CD4-positive, alpha-beta T cell treated with Interleukin-6 at 100 ng/mL for 8 hours (primary cell): ENCODE data around the gene SARDH.
"Not testable (repeated sequence)": the region's sequence is repeated elsewhere in the genome, so short reads cannot be mapped to it uniquely, and the experiment has no call there.

Source experiments
- DNase-seq: peaks from one replicate; pipeline ENCODE4 v3.0.0-alpha.2; 2020; ENCODE audit warnings: mixed read lengths, low spot score

The SARDH gene

DNA sequence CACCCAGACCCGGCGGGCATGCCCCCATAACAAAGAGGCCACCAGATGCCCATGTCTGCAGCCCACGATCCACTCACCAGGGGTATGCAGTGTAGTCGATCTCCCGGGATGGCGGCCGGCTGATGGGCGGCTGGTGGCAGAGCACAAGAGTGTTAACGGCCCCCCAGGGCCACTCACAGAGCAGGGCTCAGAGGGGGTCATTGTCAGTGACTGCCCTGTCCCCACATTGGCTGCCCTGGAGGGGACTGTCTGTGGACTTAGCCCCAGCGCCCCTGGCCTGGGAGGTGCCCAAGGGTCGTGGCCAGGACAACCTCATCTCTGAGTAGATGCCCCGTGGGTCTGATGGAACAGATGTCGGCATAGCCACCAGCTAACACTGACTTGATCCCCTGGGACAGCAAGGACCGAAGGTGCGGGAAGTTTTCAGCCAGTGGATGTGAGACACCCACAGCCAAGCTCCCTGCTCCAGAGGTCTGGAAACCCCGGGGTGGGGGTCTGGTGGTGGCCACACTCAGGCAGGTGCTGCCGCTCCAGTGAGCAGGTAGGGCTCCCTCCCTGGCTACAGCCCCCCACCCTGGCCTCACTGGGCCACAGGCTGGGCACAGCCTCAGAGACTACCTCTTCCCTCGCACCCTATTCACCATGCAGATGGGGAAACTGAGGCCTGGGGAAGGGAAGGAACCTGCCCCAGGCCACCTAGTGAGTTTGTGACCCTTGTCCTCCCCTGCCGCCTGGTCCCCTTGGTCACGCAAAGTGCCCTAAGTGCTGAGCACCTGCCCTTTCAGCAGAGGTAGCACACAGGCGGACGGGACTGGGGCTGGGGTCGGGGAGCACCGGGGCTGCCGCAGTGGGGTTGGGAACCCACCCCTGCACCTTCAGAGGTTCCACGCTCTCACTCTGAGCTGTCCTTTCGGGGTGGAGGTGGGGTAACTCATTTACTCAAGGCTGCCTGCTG lies 38.1 kb upstream of the SARDH start:
- DNase-seq: no peak

DNA sequence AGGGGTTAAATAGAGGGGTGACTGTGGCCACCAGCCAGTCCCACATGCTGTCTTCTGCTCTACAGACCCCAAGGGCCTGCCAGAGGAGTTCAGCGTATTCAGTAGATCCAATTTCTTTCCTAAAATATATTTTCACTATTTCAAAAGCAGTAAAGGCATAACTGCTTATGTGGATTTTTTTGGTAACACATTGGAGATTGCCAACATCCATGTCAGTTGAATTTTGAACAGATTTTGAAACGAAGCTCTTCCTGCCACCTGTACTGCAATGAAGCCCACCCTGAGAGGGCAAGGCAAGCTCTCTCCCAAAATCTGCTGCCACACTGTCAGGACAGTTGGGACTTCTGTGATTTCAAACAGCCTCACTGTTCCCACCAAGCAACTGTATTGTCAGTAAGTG lies 37.1 kb upstream of the SARDH start:
- no peak for DNase-seq

DNA sequence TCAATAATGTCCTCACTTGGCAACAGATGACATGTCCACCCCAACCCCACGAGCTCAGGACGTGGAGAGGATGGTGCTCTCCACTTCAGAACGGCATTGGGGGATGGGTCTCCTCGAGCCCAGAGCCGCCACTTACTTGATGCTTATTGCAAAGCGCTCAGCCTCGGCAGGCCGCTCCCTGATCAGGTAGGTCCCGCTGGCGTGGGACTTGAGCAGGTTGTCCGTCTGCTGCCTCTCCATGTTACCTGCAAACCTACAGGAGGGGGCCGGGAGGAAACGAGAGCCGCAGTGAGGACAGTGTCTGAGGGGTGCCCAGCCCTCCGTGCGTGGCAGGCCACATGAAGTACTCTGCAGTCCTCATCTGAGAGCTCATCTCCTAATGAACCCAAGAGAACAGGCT lies 36.6 kb upstream of the SARDH start:
- DNase-seq: no peak

DNA sequence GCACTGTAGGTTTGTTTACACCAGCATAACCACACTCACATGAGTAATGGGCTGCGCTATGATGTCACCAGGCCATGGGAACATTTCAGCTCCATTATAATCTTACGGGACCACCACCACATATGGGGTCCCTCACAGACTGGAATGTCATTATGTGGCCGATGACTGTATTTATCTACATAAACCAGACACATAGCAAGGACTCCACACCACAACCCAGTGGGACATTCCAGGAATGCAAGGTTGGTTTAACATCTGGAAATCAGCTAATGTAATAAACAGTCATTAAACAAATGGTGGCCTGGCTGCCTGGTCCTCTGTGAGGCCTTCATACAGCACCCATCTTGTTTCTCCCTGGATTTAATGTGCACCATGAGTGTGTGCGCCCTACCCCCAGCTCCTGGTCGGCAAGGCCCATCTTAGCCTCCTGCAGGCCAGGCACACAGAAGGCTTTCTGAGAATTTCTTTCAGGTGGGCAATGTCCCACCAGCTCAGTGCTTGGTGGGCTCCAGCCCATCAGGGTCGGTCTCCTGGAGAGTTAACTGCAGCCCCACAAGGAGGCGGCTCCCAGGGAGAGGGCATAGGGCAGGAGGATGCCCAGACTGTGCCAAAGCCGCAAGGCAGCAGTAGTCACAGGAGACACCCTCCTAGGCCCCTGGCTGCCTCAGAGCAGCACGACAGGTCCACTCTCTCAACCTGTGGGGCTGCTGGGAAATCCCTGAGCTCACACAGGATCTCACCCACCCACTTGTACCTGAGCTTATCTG lies 35.9 kb upstream of the SARDH start:
- DNase-seq: no peak

DNA sequence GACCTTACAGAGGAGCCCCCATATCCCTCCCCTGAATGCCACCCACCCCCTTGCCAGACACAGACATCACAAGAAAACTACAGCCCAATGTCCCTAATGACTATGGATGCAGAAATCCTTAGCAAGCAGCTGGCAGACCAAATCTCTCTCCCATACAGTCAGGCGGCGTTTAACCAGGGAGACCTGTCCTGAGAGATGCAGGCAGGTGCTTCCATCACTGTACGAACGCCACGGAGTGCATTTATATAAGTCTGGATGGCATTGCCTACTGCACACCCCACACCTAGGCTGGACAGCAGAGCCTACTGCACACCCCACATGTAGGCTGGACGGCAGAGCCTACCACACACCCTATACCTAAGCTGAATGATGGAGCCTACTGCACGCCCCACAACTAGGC lies 34.4 kb upstream of the SARDH start:
- DNase-seq: no peak

DNA sequence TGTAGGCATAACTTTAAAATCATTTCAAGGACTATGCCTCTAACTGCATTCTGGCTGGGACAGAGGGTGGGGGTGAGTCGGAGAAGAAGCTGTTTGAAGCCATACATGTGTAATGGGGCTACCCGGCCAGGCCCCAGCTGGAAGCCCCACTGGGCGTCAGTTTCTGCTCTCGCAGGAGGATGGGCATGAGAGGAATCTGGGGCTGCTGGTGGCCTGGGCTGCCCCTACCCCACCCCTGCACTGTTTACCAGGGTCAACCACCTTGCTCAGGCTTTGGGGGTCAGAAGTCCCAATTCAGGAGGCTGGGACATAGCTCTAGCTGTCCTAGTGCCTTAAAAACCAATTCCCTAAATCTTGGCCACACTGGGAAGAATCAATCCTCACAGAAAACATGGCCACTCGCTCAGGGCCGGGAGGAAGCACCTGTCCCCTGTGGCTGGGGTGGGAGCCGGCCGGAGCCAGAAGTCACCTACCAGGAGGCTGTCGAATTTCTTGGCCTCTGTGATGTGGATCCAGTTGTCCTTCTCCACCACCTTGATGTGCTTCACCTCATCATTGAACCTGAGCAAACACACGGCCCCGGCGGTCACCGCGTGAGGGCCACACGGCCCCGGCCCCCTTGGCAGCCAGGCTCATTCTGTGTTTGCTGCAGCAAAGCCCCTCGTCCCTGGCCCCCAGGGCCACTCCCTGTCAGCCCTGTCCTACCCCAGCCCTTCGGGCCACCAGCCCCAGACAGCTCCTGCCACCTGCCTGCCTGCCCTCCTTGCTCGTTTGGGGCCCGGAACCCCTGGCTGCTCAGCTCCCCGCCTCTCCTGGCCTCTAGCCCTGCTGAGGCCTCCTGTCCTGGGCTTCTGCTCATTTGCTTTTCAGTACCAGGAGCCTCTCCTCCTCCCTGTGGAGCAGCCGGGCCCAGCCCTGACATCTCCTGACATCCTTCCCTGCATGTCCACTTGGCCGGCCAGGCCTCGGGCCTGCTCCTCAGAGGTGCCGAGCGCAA lies 33.6 kb upstream of the SARDH start:
- no peak for DNase-seq

DNA sequence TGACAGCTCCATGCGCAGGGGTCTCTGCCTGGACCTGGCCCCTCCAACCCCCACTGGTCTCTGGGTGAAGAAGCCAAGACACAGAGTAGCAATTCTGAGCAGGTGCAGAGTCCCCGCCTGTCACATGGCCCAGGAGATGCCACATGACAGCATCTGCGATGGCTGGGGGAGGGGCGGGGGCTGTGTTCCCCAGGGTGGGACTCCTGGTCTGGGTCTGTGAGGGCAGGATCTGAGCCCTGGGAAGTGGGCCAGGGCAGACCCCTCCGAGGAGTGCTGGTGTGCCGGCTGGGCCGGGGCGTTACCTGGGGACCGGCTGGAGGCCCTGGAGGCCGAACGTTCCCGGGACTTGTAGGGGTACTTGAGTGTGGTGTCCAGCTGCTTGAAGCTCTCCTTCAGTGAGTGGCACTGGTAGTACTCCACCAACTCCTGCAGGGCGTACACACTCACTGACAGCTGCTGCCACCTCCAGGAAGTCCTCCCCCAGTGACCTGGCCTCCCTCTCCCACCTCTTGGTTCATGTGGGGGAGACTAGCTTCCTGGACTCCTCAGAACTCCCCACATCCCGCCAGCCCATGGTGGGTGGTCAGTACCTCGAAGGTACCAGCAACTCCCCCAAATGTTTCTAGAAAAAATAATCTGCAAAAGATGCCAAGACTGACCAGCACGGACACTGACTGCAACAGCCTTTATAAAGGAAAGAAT lies 32.1 kb upstream of the SARDH start:
- DNase-seq: no peak

DNA sequence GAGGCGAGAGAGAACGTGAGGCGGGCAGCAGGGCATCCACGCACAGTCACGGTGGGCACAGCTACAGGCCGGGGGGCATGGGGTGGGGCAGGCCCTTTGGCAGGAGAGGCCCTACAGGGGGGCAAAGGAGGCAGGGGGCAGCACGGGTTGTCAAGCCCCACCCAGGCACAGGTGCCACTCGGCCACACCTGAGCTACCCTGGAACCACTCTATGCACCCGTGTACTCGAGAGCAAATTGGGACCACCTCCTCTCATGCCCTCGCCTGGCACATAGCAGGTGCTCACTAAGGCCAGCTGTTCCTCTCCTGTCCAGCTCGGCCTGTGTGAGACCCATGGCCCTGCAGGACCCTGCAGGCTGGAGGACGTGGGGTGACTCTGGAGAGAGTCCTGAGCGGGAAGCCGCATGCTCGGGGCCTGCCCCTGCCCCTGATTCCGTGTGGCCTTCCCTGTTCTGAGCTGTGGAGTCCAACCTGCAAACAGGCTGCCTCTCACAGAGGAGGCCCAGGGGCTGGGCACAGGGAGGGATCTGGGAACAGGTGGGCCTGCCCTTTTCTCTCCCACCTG lies 31.4 kb upstream of the SARDH start:
- DNase-seq: no peak

DNA sequence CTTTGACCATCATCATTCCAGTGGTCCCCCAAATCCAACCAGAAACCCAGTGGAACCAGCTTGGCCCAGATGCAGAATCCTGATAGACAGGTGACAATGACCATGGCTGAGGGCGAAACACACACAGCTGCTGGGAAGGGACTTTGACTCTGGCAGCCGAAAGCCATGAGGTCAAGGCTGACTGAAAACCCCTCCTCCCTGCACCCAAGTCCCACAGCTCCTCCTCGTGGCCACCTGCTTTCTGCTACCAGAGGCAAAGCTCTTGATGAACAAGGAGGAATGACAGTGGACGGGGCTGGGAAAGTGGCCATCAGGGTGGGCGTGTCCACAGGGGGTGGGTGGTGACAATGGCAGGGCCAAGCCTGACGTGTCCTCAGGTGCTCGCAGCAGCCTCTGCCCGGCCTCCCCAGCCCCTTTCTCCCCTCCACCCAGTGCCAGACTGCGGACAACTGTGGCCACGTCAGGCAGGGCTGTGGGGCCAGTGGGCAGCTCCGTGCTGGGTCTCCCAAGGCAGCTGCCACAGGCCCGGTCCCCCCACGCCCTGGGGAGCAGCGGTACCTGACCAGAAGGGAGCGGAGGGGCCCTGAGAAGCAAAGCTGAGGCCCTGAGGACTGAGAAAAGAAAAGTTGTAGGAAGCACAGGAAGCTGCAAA lies 30.8 kb upstream of the SARDH start:
- DNase-seq: no peak

DNA sequence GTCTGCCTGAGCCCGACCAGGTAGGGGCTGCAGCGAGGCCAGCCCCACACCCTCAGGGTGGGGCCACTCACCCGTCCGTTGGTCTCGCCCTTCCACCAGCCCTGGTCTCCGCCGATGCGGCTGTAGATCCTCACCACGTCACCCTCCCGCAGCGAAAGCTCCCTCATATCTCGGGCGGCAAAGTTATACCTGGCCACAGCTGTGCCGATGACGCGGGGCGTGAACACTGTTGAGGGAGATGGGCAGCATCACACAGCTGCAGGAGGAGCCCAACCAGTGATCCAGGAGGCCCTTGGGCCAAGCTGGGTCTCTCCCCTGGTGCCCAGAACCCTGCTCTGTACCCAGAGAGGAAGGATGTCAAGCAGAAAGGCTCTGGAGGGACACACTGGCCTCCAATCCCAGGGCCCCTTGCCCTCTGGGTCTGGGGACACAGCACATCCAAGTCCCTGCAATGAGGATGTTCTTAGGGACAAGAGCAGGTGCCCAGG lies 30.3 kb upstream of the SARDH start:
- DNase-seq: no peak

DNA sequence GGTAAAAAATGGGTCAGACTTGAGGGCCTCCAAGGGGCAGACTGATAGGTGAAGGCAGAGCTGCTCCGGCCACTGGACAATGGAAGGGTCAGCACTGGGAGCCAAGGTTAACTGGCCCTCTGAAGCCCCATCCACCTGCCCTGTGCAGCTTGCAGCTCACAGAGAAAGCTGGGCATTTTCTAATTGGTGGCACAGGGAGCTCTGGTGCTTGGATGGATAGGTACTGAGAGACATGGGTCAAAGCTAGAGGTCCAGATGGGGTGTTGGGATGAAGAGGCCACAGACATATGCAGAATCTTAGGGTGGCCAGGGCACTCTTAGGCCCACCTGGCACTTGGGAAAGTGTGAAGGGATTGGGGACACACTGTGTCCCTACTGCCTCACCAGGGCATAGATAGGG lies 29.5 kb upstream of the SARDH start:
- DNase-seq: no peak

DNA sequence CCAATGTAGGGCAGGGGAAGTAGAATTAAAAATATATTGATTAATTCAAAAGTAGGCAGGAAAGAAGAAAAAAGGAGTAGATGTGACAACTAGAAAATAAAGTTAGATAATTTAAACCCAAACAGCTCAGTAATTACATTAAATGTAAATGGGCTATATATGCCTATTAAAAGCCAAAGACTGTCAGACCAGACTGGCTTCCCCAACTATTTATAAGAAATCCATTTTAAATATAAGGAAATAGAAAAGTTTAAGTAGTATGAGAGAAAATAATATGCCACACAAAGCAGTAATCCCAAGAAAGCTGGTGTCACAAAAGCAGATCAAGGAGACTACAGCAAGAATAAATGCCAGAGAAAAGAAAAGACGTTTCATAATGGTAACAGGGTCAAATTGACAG lies 28.9 kb upstream of the SARDH start:
- DNase-seq: no peak

DNA sequence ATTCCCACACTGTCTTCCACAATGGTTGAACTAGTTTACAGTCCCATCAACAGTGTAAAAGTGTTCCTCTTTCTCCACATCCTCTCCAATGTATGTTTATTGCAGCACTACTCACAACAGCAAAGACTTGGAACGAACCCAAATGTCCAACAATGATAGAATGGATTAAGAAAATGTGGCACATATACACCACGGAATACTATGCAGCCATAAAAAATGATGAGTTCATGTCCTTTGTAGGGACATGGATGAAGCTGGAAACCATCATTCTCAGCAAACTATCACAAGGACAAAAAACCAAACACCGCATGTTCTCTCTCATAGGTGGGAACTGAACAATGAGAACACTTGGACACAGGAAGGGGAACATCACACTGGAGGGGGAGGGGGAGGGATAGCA lies 28.1 kb upstream of the SARDH start:
- DNase-seq: not testable (repeated sequence)

DNA sequence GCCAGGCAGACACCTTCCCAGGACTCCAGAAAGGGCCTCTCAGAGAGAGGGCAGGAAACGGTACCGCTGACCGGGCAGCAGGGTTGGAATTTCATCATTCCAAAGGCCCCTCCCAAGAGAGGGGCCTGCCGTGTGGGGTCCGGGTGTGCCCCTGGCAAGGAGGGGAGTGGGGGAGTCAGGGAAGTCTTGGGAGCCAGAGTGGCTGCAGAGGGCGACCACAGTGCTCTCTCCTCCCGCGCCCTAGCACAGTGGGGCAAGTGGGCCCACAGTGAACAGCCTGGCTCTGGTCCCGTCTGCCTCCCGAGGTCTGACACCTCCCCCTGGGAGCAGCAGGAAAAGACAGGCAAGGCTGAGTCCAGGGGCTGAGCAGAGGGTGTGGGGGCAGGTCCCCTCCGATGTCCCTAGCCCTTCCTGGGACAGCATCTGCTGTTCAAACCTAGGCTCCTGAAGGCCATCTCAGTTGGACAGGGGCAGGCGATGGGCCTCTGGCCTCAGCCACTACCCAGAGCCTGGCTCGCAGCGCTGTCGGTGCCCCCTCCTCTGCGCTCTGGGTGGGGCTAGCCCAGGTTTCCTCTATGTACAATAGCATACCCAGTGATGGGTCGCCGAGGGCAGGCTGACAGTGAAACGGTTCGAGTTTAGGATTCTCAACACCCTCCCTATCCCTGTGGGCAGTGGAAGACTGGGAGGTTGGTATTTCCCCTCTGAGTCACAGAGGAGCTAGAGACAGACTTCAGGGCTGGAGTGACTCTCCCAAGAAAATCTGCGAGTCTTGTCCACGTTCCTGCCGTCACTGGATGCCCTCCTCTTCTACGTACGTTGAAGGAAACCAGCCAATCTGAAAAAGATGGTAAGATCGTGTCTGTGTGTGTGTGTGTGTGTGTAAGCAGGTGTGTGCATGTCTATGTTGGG lies 25.4 kb upstream of the SARDH start:
- no peak for DNase-seq

DNA sequence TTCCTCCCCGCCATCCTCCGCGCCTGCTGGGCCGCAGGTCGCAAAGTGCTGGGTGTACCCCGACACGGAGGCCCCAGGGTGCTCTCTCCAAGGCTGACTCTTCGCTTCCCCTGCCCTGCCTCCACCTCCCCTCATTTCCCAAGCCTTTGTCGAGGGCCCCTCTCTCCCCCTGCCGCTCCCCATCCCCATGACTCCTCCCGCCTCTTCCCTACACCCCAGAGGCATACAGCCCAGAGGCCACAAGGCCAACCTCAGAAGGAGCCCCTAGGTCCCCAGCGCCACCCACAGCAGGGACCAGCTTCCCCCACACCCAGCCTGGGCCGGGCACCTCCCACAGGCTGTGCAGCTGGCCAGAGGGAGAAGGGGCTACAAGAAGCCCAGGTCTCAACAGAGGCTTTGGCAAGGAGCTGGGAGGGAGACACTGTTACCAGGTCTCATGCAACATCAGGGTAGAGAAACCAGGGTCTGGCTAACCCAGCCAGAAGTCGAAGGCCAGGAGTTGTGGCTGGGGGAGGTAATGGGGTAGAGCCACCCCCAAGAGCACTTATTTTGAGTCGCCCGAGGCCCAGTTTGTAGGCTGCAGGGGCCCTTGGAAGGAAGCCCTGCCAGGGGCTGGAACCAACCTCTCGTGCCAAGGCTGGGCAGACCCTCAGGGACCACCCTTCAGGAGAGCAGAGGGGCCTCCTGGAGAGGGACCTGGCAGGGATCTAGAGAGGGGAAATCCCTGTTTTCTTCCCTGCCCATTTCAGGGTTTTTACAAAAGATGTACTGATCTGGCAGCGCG lies 24.5 kb upstream of the SARDH start:
- DNase-seq: no peak

DNA sequence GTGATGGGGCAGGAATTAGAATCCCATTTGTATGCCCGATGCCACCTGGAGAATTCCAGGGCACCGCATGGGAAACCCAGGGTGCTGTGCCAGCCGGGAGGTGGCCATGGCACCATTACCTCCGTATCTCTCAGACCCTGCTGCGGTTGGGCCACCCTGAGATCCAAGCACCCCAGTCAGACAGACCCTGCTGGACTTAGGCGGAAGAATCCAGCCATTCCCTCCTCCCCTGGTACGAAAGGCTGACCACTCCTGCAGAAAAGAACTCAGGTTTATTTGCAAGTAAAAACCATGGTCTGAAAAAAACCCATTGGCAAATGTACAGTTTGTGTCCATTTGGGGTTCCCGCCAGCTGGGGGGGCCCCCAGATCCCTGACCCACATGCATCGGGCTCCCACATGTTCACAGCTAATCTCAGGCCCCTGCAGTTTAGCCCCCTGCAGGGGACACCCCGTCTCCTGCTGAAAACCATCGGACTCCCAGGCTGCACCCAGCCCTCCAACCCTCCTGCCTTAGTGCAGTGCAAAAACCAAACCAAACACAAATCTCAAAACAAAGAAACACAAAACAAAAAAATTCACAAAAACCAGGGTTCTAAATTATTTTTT lies 23.6 kb upstream of the SARDH start:
- DNase-seq: no peak

DNA sequence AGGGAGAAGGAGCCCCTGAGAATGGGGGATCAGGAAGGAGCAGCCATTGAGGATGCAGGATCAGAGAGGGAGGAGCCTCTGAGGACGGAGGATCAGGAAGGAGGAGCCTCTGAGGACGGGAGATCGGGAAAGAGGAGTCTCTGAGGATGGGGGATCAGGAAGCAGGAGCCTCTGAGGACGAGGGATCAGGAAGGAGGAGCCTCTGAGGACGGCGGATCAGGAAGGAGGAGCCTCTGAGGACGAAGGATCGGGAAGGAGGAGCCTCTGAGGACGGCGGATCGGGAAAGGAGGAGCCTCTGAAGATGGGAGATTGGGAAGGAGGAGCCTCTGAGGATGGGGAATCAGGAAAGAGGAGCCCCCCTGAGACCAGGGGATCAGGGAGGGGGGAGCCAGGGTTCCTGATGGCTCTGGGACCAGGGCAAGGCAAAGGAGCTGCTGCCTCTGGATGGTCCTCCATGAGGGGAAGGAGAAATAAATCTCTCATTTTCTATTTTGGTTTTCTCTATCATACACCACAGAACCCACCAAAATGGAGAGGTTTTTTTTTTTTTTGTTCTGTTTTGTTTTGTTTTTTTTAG lies 22.6 kb upstream of the SARDH start:
- DNase-seq: no peak

DNA sequence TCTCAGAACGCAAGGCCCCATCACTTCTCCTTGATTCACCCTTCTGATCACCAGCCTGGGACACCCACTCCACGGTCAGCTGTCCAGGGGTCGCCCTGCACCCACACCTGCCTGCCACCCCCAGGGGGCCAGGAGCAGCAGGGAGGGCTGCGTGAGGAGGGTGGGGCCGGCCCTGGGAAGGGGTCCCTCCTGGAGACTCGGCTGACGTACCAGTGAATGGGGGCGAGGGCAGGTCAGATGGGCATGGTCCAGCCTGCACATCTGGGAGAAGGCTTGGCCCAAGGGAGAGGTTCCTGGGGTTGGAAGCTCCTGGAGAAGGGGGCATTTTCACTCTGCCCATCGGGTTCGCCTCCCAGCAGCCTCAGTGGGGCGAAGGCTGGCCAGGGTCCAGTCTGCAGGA lies 21.8 kb upstream of the SARDH start:
- no peak for DNase-seq
